OCI-LY7 (cell line): Measurements from ENCODE around the gene BCL2L15. TPM values are rescaled to one million over a fixed set of nuclear protein-coding genes. Genes with fewer than 3 reads are reported as not detected.

Experiments
- BruUV-seq: library from RNA; stranded (reverse); fragments of 400-500 nt; replicated peaks from 2 replicates; lab custom pipeline; 2021; lab: Mats Ljungman, UMichigan
- CTCF ChIA-PET: fragments of 300-600 bp; sonication (Branson Sonifier 250); formaldehyde crosslinking; loops from one replicate; lab custom pipeline; 2022; ENCODE audit warnings: antibody characterized with exemption; ENCODE audit not compliant: unreplicated experiment; lab: Charles Lee
- POLR2A ChIA-PET: fragments of 300-600 bp; sonication (Branson Sonifier 250); formaldehyde crosslinking; loops from one replicate; lab custom pipeline; 2022; ENCODE audit warnings: antibody characterized with exemption; lab: Charles Lee
- DNase-seq: peaks from one replicate; pipeline ENCODE4 v3.0.0-alpha.2; 2015; ENCODE audit warnings: low spot score
- H2AFZ ChIP-seq: fragments of 200-600 bp; sonication (generic), shearing (Covaris generic); 2 replicates; pipeline ENCODE4 v1.6.1; 2014; ENCODE audit warnings: mild to moderate bottlenecking, antibody characterized with exemption, low read length, moderate library complexity
- H3K27ac ChIP-seq: fragments of 200-600 bp; sonication (generic); 2 replicates; pipeline ENCODE4 v1.5.1; 2014; ENCODE audit warnings: mixed run types, low read depth, mild to moderate bottlenecking, moderate library complexity, low read length, inconsistent platforms; ENCODE audit not compliant: poor library complexity, severe bottlenecking
- H3K36me3 ChIP-seq: fragments of 200-600 bp; sonication (generic); 2 replicates; pipeline ENCODE4 v1.6.1; 2014; ENCODE audit warnings: mild to moderate bottlenecking, antibody characterized with exemption, low read length, moderate library complexity, mixed read lengths; ENCODE audit not compliant: insufficient read depth
- H3K4me1 ChIP-seq: fragments of 200-600 bp; sonication (generic); 2 replicates; pipeline ENCODE4 v1.5.1; 2014; ENCODE audit warnings: mild to moderate bottlenecking, low read length; ENCODE audit not compliant: insufficient read depth, poor library complexity, severe bottlenecking
- H3K4me2 ChIP-seq: fragments of 200-600 bp; sonication (generic); 2 replicates; pipeline ENCODE4 v1.6.1; 2014; ENCODE audit warnings: mild to moderate bottlenecking, low read length
- H3K4me3 ChIP-seq: fragments of 200-600 bp; sonication (generic); 2 replicates; pipeline ENCODE4 v1.5.1; 2014; ENCODE audit warnings: mild to moderate bottlenecking, low read depth, low read length; ENCODE audit not compliant: poor library complexity, severe bottlenecking
- H3K79me2 ChIP-seq: fragments of 200-600 bp; sonication (generic); 2 replicates; pipeline ENCODE4 v1.6.1; 2016; ENCODE audit warnings: low read depth, mild to moderate bottlenecking, low read length, moderate library complexity, mixed read lengths; ENCODE audit not compliant: insufficient read depth
- H3K9me2 ChIP-seq: fragments of 200-600 bp; sonication (generic); 2 replicates; pipeline ENCODE4 v1.6.1; 2016; ENCODE audit warnings: mild to moderate bottlenecking, low read length, mixed read lengths; ENCODE audit not compliant: insufficient read depth
- H3K9me3 ChIP-seq: fragments of 200-600 bp; sonication (generic); 2 replicates; pipeline ENCODE4 v1.6.1; 2014; ENCODE audit warnings: mild to moderate bottlenecking, mixed run types, low read length, mixed read lengths
- H4K20me1 ChIP-seq: fragments of 200-600 bp; sonication (generic); 2 replicates; pipeline ENCODE4 v1.6.1; 2014; ENCODE audit warnings: mild to moderate bottlenecking, antibody characterized with exemption, low read length, moderate library complexity, mixed read lengths; ENCODE audit not compliant: insufficient read depth
- CTCF ChIP-seq: fragments of 200-600 bp; sonication (generic); conservative IDR thresholded peaks from 2 replicates; pipeline ENCODE4 v1.5.1; 2014; ENCODE audit warnings: mild to moderate bottlenecking, antibody characterized with exemption, low read length, moderate library complexity, mixed read lengths
- EZH2phosphoT487 ChIP-seq: fragments of 200-600 bp; sonication (generic); IDR thresholded peaks from 2 replicates; pipeline ENCODE4 v1.6.1; 2018; ENCODE audit warnings: low read depth, borderline replicate concordance, mild to moderate bottlenecking, mixed run types, antibody characterized with exemption, low read length, moderate library complexity, mixed read lengths
- intact Hi-C: fragments of 100-400 bp; cut with micrococcal nuclease; formaldehyde crosslinking; loops from one replicate; pipeline ENCODE4 v1.10.0; 2022; ENCODE audit not compliant: unreplicated experiment
- total RNA-seq, 2 experiments: library from RNA; depleted of rRNA in 1 of 2; stranded (reverse); fragments of >200 nt in 1 of 2; shearing (Covaris generic) in 1 of 2; gene quantifications; 2 replicates each; pipeline ENCODE4 v1.2.3, GENCODE V29; 2014 to 2022

BCL2L15 gene
- total RNA-seq, 2 experiments from 2014 or later, result 0.82 to 1.1 TPM

DNA sequence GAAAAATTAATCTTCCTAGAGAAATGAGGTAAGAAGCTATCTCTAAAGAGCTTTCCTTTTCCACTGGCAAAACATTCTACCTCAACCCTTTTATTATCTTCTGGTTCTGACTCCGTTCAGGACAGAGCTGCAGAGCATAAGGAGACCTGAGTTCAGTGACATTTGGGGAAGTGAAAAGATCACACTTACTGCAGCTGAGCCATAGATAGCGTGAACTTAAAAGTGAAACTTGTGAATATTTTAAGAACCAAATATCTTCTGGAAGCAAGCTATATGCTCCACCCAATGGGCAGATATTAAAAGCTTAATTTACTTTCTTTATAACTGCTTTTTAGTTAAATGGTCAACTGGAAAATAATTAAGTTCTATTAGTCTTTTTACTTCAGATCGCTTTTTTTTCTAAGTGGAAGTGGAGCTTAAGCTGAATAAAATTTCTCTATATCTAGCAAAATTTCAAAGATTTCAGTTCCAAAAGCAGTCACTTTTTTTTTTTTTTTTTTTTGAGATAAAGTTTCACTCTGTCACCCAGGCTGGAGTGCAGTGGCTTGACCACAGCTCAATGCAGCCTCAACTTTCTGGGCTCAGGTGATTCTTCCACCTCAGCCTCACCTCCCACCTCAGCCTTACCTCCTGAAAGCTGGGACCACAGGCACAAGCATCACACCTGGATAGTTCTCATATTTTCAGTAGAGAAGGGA lies 27.8 kb downstream of the BCL2L15 start:
- Histone ChIP-seq H3K27ac (peak overlapping the region; percentile 94), H3K9me2 (no peaks in the 10 kb centered on the region), H3K4me1 (peaks cover 70% of the 10 kb centered on the region), H3K9me3 (no peaks in the 10 kb centered on the region), H3K36me3 (peaks cover 58% of the 10 kb centered on the region), H3K79me2 (peaks cover 63% of the 10 kb centered on the region), H3K4me3 (peak overlapping the region; percentile 58), H3K4me2 (peak overlapping the region; percentile 79), H2AFZ (peak overlapping the region; percentile 1; the same call in 1 of the 2 replicates), H4K20me1 (no peaks in the 10 kb centered on the region)
- TF ChIP-seq EZH2phosphoT487 (no peak), CTCF (no peak)
- ChIA-PET POLR2A (interaction anchor here (0.7 to 5.0 kb wide), 30 partner anchors 9 to 784 kb away, joined by 3 to 57 read pairs (median 5); partner anchors contain the start of gene AP4B1), CTCF (interaction anchor here (1.0 kb wide), 1 partner anchor 10 kb away, joined by 10 read pairs; no protein-coding TSS in a partner anchor)
- DNase-seq, result peak; percentile 85
- no TSS peak for BruUV-seq
- intact Hi-C loops, result no loop called here

DNA sequence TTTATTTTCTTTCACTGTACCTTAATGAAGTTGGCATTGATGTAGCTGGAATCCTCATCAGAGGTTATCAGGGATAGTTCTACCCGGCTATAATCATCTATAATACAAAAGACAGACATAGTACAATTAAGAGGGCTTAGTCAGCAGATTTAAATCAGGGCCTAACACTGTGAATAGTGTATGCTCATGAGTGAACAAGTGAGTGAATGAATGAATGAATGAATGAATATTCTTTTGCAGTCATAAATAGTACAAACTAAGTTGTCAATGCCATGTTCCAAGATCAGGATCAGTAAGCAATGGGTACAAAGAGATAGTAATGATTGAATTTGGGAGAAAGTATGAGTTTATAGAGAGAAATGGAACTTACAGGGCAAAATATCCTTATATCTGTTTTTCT lies 28.4 kb downstream of the BCL2L15 start:
- peaks cover 70% of the 10 kb centered on the region for H3K4me1 ChIP-seq
- POLR2A ChIA-PET, result interaction anchor here (0.7 to 5.0 kb wide), 22 partner anchors 9 to 784 kb away, joined by 3 to 57 read pairs (median 6); no protein-coding TSS in a partner anchor
- no peaks in the 10 kb centered on the region for H4K20me1 ChIP-seq
- DNase-seq, result no peak
- H3K4me3 ChIP-seq, result peak overlapping the region; percentile 58
- peaks cover 59% of the 10 kb centered on the region for H3K36me3 ChIP-seq
- peak overlapping the region; percentile 1; the same call in 1 of the 2 replicates for H2AFZ ChIP-seq
- TF ChIP-seq CTCF (no peak), EZH2phosphoT487 (no peak)
- intact Hi-C loops, result loop anchor here (1.0 kb wide), 1 partner anchor 46 kb away; the partner anchor contains the start of gene DCLRE1B
- peak overlapping the region; percentile 94 for H3K27ac ChIP-seq
- CTCF ChIA-PET, result interaction anchor here (0.6 to 1.0 kb wide), 2 partner anchors 11 to 79 kb away, joined by 8 to 10 read pairs; no protein-coding TSS in a partner anchor
- H3K9me3 ChIP-seq, result no peaks in the 10 kb centered on the region
- no TSS peak for BruUV-seq
- peaks cover 60% of the 10 kb centered on the region for H3K79me2 ChIP-seq
- peak overlapping the region; percentile 79 for H3K4me2 ChIP-seq
- no peaks in the 10 kb centered on the region for H3K9me2 ChIP-seq
